ENCODE data around the gene KATNA1.

KATNA1 gene

DNA sequence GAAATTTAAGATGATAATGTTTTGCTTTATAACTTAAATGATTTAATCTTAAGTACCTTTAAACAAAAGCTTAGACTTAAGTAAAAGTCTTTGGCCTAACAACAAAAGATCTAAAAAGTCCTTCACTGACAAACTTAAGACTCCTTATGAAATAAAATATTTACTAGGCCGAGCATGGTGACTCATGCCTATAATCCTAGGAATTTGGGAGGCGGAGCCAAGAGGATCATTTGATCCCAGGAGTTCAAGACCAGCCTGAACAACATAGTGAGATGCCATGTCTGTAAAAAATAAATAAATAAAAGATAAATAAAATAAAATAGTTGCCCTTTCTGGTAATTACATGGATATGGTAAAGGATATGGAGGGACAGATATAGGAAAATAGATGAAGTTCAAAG is 12.4 kb downstream of the KATNA1 start:
- Histone ChIP-seq H3K4me3 (no peak overlapping the region), H3K4me1 (no peaks in the 10 kb centered on the region), H3K9me3 (no peaks in the 10 kb centered on the region), H3K27me3 (no peaks in the 10 kb centered on the region), H3K27ac (no peak overlapping the region), H3K36me3 (peaks cover 17 to 50% (median 19%) of the 10 kb centered on the region in 3 donors)
- DNase-seq = no peak
- intact Hi-C loops (cut with DNase I; ENCODE audit: low total_unique reads) = no loop called here
- TF ChIP-seq, protein P1, sequence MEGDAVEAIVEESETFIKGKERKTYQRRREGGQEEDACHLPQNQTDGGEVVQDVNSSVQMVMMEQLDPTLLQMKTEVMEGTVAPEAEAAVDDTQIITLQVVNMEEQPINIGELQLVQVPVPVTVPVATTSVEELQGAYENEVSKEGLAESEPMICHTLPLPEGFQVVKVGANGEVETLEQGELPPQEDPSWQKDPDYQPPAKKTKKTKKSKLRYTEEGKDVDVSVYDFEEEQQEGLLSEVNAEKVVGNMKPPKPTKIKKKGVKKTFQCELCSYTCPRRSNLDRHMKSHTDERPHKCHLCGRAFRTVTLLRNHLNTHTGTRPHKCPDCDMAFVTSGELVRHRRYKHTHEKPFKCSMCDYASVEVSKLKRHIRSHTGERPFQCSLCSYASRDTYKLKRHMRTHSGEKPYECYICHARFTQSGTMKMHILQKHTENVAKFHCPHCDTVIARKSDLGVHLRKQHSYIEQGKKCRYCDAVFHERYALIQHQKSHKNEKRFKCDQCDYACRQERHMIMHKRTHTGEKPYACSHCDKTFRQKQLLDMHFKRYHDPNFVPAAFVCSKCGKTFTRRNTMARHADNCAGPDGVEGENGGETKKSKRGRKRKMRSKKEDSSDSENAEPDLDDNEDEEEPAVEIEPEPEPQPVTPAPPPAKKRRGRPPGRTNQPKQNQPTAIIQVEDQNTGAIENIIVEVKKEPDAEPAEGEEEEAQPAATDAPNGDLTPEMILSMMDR (IDR thresholded peaks at IDR 0.05) = no peak

DNA sequence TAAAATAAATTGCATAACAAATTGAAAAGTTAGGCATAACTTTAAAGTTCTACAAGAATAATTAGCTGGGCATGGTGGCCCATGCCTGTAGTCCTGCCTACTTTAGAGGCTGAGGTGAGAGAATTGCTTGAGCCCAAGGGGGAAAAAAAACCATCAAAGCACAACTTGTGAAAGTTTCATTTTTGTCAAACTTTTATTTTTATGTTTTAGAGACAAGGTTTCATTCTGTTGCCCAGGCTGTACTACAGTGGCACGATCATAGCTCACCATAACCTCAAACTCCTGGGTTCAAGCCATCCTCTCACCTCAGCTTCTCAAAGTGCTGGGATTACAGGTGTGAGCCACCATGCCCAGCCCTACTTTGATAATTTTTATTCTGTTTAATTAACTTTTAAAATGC is 14.2 kb downstream of the KATNA1 start:
- DNase-seq = no peak
- Histone ChIP-seq H3K36me3 (peaks cover 19 to 55% (median 26%) of the 10 kb centered on the region in 3 donors), H3K27me3 (no peaks in the 10 kb centered on the region), H3K9me3 (no peaks in the 10 kb centered on the region), H3K27ac (no peak overlapping the region), H3K4me3 (no peak overlapping the region), H3K4me1 (no peaks in the 10 kb centered on the region)
- TF ChIP-seq, protein P1 (IDR thresholded peaks at IDR 0.05) = no peak
- intact Hi-C loops (cut with DNase I; ENCODE audit: low total_unique reads) = no loop called here

DNA sequence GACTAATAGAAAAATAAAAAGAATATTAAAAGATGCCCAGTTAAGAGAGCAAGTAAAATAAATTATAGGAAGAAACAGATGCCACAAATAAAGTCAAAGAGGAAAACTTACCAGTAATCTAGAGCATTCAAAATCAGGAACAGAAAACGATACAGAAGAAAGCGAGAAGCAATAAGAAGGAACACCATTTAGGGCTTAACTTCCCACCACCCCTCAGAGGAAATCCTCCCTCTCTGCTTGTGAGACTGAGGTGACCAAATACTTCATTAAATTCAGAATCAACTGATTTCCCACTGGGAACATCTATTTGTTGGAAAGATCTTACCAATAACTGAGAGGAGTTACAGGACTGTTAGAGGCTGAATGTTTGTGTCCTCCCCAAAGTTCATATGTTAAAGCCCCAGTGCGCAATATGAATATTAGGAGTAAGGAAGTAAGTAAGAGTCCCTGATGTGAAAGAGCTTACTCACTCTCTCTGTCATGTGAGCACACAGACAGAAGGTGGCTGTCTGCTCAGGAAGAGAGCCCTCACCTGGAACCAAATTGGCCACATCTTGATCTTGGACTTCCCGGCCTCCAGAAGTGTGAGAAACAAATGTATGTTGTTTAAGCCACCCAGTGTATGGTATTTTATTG is 19.5 kb downstream of the KATNA1 start:
- TF ChIP-seq, protein P1 (IDR thresholded peaks at IDR 0.05) = no peak
- intact Hi-C loops (cut with DNase I; ENCODE audit: low total_unique reads) = no loop called here
- H3K36me3 ChIP-seq = peaks cover 20 to 34% (median 31%) of the 10 kb centered on the region in 3 donors

DNA sequence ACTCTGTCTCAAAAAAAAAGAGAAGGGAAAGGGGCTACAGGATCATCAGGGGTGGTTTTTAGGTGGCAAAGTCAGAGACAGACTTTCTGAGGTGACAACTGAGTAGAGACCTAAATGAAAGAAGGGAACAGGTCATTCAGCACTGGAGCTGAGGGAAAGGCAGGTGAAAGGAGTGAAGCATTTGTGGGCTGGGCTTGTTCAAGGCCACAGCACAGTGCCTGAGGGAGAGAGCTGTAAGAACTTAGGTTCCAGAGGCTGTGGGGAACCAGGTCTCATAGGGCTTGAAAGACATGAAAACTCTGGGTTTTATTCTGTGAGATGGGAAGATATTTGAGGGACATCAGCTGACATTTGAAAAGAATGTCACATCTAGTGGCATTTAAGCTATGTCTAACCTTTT is 20.8 kb downstream of the KATNA1 start:
- TF ChIP-seq, protein P1 (IDR thresholded peaks at IDR 0.05) = no peak
- no peak for DNase-seq
- intact Hi-C loops (cut with DNase I; ENCODE audit: low total_unique reads) = no loop called here
- no peak overlapping the region for H3K27ac ChIP-seq
- H3K36me3 ChIP-seq = peaks cover 27 to 40% (median 28%) of the 10 kb centered on the region in 3 donors
- H3K9me3 ChIP-seq = no peaks in the 10 kb centered on the region
- H3K4me3 ChIP-seq = no peak overlapping the region
- no peaks in the 10 kb centered on the region for H3K27me3 ChIP-seq
- H3K4me1 ChIP-seq = no peaks in the 10 kb centered on the region

More for the DNA sequence above, 19.5 kb downstream of the KATNA1 start:
- H3K4me1 ChIP-seq = no peaks in the 10 kb centered on the region
- no peaks in the 10 kb centered on the region for H3K27me3 ChIP-seq
- no peak overlapping the region for H3K4me3 ChIP-seq
- no peak overlapping the region for H3K27ac ChIP-seq
- H3K9me3 ChIP-seq = no peaks in the 10 kb centered on the region
- no peak for DNase-seq

DNA sequence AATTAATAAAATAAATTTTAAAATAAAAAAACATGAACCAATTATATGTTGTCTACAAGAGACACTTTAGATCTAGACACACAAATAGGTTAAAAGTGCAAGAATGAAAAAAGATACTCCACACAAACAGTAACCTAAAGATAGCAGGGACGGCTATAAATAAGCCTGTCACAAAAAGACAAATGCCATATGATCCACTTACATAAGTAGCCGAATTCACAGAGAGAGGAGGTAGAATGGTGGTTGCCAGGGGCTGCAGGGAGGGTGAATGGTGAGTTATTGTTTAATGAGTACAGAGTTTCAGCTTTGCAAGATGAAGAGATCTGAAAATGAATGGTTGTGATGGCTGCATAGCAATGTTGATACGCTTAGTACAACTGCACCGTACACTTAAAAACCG is 32.7 kb downstream of the KATNA1 start:
- Histone ChIP-seq H3K27me3 (no peaks in the 10 kb centered on the region), H3K36me3 (peaks cover 33 to 39% (median 34%) of the 10 kb centered on the region in 3 donors), H3K4me1 (no peaks in the 10 kb centered on the region), H3K9me3 (peaks cover 0 to 5% (median 0%) of the 10 kb centered on the region in 3 donors), H3K4me3 (no peak overlapping the region), H3K27ac (no peak overlapping the region)
- no peak for DNase-seq
- TF ChIP-seq, protein P1 (IDR thresholded peaks at IDR 0.05) = no peak
- intact Hi-C loops (cut with DNase I; ENCODE audit: low total_unique reads) = no loop called here

All from tibial artery (tissue), 4 donors.